Gastrocnemius medialis (tissue), 4 donors: Measurements from ENCODE around the gene FALEC.

ENCODE experiments used
- POLR2A ChIP-seq, 2 donors: fragments of 450-650 bp; IDR thresholded peaks; one replicate each; pipeline ENCODE4 v1.6.1; 2017; ENCODE audit warnings: antibody characterized with exemption in 2 of 2, mild to moderate bottlenecking in 2 of 2, moderate library complexity in 2 of 2
- TF ChIP-seq, protein P1 (sequence below), 5 experiments: fragments of 450-650 bp in 3 of 5; fragments of 200-600 bp in 2 of 5; sonication (generic) in 2 of 5; IDR thresholded peaks in 4 of 5; conservative IDR thresholded peaks in 1 of 5; 1 replicate in 4 of 5; 2 replicates in 1 of 5; pipeline ENCODE4 v1.5.1; 2016 to 2019; ENCODE audit warnings: antibody characterized with exemption in 5 of 5, mild to moderate bottlenecking in 3 of 5, moderate library complexity in 3 of 5

DNA sequence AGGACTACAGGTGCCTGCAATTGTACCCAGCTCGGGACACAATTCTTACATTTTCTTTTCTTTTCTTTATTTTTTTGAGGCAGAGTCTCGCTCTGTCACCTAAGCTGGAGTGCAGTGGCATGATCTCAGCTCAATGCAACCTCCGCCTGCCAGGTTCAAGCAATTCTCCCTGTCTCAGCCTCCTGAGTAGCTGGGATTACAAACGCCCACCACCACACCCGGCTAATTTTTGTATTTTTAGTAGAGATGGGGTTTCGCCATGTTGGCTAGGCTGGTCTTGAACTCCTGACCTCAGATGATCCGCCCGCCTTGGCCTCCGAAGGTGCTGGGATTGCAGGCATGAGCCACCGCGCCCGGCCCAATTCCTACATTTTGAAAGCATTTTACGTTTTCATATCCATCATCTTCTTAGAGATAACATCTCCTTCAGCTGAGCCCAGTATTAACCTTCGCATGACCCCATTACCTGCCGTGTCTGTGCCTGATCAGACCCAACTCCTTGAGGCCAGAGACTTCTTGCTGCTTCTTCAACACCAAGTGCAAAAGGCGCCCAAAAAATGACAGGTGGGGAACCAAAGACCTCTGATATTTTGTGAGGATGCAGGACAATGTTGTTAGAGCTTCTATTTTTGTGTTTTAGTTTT, 30.9 kb downstream of the FALEC start:
- TF ChIP-seq POLR2A (IDR thresholded peaks at IDR 0.05) = no peak
- TF ChIP-seq, protein P1, sequence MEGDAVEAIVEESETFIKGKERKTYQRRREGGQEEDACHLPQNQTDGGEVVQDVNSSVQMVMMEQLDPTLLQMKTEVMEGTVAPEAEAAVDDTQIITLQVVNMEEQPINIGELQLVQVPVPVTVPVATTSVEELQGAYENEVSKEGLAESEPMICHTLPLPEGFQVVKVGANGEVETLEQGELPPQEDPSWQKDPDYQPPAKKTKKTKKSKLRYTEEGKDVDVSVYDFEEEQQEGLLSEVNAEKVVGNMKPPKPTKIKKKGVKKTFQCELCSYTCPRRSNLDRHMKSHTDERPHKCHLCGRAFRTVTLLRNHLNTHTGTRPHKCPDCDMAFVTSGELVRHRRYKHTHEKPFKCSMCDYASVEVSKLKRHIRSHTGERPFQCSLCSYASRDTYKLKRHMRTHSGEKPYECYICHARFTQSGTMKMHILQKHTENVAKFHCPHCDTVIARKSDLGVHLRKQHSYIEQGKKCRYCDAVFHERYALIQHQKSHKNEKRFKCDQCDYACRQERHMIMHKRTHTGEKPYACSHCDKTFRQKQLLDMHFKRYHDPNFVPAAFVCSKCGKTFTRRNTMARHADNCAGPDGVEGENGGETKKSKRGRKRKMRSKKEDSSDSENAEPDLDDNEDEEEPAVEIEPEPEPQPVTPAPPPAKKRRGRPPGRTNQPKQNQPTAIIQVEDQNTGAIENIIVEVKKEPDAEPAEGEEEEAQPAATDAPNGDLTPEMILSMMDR (IDR thresholded peaks at IDR 0.05 in 4 of 5, conservative IDR thresholded peaks at IDR 0.05 in 1 of 5) = no peak
